Right atrium auricular region (tissue), 2 donors: ENCODE measurements around the gene PCBD1. TPM values are rescaled to one million over a fixed set of nuclear protein-coding genes. Genes with fewer than 3 reads are reported as not detected.

Source experiments
- DNase-seq: peaks from one replicate; pipeline ENCODE4 v3.0.0-alpha.2; 2019; ENCODE audit warnings: low spot score
- H3K27ac ChIP-seq, 2 donors: fragments of 200-600 bp; sonication (generic); 1 replicate in 1 of 2; 2 replicates in 1 of 2; pipeline ENCODE4 v1.5.1; 2016 to 2019
- H3K27me3 ChIP-seq, 2 donors: fragments of 200-600 bp; sonication (generic); one replicate each; pipeline versions ENCODE4 v1.5.1 to v1.6.0; 2017 to 2019
- H3K36me3 ChIP-seq: fragments of 200-600 bp; sonication (generic); one replicate; pipeline ENCODE4 v1.5.1; 2016
- H3K4me1 ChIP-seq, 2 donors: fragments of 200-600 bp; sonication (generic); one replicate each; pipeline versions ENCODE4 v1.5.1 to v1.6.0; 2017 to 2019
- H3K4me3 ChIP-seq, 2 donors: fragments of 200-600 bp; sonication (generic); 1 replicate in 1 of 2; 2 replicates in 1 of 2; pipeline ENCODE4 v1.5.1; 2017 to 2019; ENCODE audit warnings: mild to moderate bottlenecking in 1 of 2, moderate library complexity in 1 of 2
- H3K9me3 ChIP-seq, 2 donors: fragments of 200-600 bp; sonication (generic); one replicate each; pipeline ENCODE4 v1.5.1; 2019
- total RNA-seq, 2 donors: library from RNA; depleted of rRNA; stranded (reverse); fragments of >200 nt; gene quantifications; one replicate each; pipeline ENCODE4 v1.1.0, GENCODE V29; 2016
- TF ChIP-seq, protein P1 (sequence below), 2 donors: fragments of 200-600 bp; sonication (generic); IDR thresholded peaks; one replicate each; pipeline ENCODE4 v1.5.1; 2019; ENCODE audit warnings: antibody characterized with exemption in 2 of 2

PCBD1 gene
- total RNA-seq, 2 donors from 2014 or later: 79.4 to 98.6 TPM

DNA sequence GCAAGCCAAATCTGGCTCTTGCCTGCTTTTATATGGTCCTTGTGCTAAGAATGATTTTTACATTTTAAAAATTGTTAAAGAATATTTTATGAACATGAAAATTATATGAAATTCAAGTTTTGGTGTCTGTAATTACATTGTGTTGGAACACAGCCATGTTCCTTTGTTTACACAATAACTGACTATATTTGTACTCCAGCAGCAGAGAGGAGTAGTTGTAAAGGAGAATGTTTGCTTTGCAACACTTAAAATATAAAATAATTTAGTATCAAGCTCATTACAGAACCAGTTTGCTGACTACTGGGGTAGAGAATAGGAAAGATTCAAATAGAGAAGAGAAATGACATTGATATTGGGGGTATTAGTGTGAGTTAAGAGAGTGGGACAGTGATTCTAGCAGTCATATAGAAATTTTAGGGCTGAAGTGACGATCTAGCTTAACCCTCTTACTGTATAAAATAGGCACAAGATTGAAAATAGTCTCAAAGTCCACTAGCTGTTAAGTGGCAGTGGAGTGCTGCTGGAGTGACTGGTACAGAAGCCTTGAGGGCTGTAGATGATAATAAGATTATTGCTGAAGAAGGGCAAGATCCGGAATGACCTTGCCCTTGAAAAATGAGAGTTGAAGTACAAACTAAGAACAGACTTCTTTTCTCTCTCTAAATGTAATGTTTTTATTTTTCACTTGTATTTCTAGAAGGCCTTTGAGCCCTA, 44.4 kb downstream of the PCBD1 start:
- Histone ChIP-seq H3K36me3 (peaks cover 4% of the 10 kb centered on the region), H3K9me3 (no peaks in the 10 kb centered on the region), H3K27me3 (no peaks in the 10 kb centered on the region), H3K27ac (no peak overlapping the region), H3K4me1 (no peaks in the 10 kb centered on the region), H3K4me3 (no peak overlapping the region)
- no peak for DNase-seq
- TF ChIP-seq, protein P1, sequence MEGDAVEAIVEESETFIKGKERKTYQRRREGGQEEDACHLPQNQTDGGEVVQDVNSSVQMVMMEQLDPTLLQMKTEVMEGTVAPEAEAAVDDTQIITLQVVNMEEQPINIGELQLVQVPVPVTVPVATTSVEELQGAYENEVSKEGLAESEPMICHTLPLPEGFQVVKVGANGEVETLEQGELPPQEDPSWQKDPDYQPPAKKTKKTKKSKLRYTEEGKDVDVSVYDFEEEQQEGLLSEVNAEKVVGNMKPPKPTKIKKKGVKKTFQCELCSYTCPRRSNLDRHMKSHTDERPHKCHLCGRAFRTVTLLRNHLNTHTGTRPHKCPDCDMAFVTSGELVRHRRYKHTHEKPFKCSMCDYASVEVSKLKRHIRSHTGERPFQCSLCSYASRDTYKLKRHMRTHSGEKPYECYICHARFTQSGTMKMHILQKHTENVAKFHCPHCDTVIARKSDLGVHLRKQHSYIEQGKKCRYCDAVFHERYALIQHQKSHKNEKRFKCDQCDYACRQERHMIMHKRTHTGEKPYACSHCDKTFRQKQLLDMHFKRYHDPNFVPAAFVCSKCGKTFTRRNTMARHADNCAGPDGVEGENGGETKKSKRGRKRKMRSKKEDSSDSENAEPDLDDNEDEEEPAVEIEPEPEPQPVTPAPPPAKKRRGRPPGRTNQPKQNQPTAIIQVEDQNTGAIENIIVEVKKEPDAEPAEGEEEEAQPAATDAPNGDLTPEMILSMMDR (IDR thresholded peaks at IDR 0.05): no peak

DNA sequence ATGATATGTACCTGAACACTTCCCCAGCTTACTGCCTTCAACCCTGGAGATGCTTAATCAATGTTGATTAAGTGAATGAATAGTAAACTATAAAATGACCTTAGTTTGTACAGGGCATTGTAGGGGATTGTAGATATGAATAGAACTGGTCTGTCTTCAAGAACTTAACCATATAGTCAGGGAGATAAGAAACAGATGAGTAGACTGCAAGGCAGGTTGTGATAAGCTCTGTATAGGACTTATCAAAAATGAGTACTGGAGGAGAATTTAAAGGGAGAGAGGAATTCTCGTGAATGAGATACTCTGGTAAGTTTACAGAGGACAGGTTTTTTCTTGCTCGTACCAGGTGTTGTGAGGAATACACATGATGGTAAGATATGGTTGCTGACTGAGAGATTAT, 45.0 kb downstream of the PCBD1 start:
- DNase-seq: no peak
- H3K36me3 ChIP-seq: peaks cover 4% of the 10 kb centered on the region
- TF ChIP-seq, protein P1 (IDR thresholded peaks at IDR 0.05): no peak
- no peak overlapping the region for H3K27ac ChIP-seq
- H3K4me1 ChIP-seq: no peaks in the 10 kb centered on the region
- H3K27me3 ChIP-seq: no peaks in the 10 kb centered on the region
- no peak overlapping the region for H3K4me3 ChIP-seq
- H3K9me3 ChIP-seq: no peaks in the 10 kb centered on the region

DNA sequence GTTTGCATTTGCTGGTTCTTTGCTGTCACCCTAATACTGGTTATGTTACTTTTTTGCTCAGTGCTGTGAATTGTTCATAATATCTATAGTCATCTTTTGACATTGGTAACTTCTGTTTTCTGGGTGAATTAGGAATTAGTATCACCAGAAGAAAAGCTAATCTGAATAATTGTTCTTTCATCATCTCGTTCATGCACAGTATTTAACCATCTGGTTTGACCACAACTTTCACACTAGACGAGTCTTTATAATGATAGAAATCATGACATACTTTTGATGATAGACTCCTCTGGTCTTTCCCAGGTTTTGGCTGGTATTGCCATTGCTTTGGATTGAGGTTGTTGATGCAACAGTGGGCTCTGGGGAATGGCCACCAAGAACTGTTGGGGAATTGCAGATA, 47.5 kb downstream of the PCBD1 start:
- Histone ChIP-seq H3K36me3 (peaks cover 4% of the 10 kb centered on the region), H3K4me3 (no peak overlapping the region), H3K27ac (no peak overlapping the region), H3K4me1 (peaks cover 0 to 7% of the 10 kb centered on the region in 2 donors), H3K9me3 (no peaks in the 10 kb centered on the region), H3K27me3 (no peaks in the 10 kb centered on the region)
- TF ChIP-seq, protein P1 (IDR thresholded peaks at IDR 0.05): no peak
- no peak for DNase-seq

DNA sequence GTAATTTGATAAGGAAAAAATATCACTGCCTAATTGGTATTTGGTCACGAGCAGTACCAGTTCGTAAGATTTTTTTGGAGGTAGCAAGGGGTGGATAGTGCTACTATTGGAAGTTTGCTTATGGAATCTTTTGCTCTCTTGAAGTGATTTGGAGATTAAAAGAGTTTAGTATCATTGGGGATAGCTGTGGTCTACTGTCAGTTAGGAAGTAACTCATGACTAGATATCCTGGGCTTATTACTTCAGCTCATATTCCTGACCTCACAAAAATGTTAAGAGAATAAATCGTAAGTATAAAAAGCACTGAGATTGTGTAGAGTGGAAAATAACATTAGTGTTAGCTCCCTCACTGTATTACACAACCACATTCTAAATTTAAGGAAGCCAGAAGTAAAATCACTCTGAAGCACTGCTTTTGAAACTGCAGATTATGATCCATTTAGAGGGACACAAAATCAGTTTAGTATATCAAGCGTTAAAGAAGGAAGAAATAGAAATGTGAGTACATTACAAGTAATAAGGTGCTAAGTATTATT, 50.0 kb downstream of the PCBD1 start:
- TF ChIP-seq, protein P1 (IDR thresholded peaks at IDR 0.05): no peak

DNA sequence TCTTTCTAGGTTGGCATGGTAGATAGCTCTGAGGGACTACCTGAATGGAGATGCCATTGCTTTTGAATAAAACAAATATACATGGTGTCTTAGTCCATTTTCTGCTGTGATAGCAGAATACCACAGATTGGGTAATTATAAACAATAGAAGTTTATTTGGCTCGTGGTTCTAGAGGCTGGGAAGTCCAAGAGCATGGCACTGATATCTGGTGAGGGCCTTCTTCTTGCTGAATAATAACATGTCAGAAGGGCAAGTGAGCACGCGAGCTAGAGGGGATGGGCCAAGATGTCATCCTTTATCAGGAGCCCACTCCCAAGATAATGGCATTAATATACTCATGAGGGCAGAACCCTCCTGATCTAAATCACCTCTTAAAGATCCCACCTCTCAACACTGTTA, 50.7 kb downstream of the PCBD1 start:
- H3K36me3 ChIP-seq: peaks cover 4% of the 10 kb centered on the region
- no peaks in the 10 kb centered on the region for H3K27me3 ChIP-seq
- H3K9me3 ChIP-seq: no peaks in the 10 kb centered on the region
- TF ChIP-seq, protein P1 (IDR thresholded peaks at IDR 0.05): no peak
- H3K4me3 ChIP-seq: no peak overlapping the region
- H3K27ac ChIP-seq: no peak overlapping the region
- peaks cover 0 to 22% of the 10 kb centered on the region in 2 donors for H3K4me1 ChIP-seq
- no peak for DNase-seq

More for the DNA sequence above, 50.0 kb downstream of the PCBD1 start:
- no peak for DNase-seq
- Histone ChIP-seq H3K4me1 (peaks cover 0 to 16% of the 10 kb centered on the region in 2 donors), H3K36me3 (peaks cover 4% of the 10 kb centered on the region), H3K9me3 (no peaks in the 10 kb centered on the region), H3K27ac (no peak overlapping the region), H3K4me3 (no peak overlapping the region), H3K27me3 (no peaks in the 10 kb centered on the region)
